Amniotic epithelial cell (primary cell): ENCODE measurements around the gene HOXA4.

Source experiments
- DNase-seq: peaks from one replicate; pipeline ENCODE4 v3.0.0-alpha.2; 2010; ENCODE audit warnings: low read depth

Gene HOXA4

DNA sequence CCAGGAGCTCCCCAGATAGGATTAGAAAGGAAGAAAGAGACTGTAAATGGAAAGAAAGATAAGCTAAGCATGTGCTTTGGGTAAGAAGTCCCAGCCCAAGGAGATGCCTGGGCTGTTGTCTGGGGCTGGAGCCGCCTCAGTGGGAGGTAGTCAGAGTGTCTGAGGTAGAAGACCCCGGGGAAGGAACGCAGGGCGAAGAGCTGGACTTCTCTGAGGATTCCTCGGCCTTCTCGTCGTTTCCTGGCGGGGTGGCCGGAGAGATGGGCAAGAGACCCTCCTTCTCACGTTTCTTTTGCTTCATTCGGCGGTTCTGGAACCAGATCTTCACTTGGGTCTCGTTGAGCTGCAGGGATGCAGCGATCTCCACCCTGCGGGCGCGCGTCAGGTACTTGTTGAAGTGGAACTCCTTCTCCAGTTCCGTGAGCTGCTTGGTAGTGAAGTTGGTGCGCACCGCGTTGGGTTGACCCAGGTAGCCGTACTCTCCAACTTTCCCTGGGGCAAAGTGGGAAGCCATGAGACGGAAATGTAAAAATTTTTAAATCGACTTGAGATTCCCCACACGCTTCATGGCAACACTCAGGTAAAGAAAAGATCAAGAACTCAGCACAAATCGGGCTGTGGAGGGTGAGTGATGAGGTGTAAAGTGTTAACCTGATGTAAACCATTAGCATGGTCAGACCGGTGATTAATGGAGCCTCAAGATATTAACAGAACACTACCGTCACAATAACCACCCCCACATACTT lies 36.1 kb downstream of the HOXA4 start:
- DNase-seq, result no peak

DNA sequence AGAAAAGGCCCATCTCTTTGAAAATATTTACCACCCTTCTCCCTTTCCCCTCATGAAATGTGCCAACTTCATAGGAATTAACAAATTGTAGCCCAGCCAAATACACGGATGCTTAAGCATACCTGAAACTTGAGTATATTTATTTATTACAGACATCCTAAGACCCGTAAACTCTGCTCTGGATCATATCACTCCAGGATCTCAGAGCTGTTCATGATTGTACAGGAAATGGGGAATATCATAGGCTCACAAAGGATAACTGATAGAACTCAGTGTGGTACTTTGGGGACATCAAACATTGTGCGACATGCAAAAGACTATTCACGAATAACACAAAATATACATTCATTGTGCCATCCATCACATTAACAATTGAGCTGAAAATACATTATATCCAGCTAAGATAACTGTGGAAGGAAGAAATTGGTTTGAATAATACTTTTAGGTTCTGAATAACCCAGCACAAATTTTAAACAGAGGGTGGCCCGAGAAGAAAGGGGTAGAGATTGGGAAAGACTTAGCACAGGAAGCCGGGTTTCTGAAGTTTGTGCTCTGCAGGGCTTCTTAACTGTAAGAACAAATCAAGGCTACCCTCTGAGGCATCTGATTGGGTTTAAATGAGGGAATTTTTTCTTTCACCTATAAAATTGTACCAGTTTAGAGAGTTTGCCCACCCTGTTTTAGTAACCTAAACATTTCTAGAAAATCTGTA lies 37.2 kb downstream of the HOXA4 start:
- no peak for DNase-seq

DNA sequence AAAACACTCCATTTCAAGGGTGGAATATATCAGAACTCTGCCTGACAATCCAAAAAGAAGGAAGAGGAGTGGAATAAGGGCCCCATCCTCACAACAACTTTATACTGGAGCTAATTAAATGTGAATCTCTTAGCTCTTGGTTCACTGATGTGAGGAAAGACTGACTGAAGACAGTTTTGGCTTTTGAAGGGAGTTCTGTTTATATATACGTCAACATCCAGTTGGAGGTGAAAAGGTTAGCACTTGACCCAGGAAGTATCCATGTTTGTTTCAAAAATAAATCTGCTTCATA lies 37.8 kb downstream of the HOXA4 start:
- DNase-seq, result no peak

DNA sequence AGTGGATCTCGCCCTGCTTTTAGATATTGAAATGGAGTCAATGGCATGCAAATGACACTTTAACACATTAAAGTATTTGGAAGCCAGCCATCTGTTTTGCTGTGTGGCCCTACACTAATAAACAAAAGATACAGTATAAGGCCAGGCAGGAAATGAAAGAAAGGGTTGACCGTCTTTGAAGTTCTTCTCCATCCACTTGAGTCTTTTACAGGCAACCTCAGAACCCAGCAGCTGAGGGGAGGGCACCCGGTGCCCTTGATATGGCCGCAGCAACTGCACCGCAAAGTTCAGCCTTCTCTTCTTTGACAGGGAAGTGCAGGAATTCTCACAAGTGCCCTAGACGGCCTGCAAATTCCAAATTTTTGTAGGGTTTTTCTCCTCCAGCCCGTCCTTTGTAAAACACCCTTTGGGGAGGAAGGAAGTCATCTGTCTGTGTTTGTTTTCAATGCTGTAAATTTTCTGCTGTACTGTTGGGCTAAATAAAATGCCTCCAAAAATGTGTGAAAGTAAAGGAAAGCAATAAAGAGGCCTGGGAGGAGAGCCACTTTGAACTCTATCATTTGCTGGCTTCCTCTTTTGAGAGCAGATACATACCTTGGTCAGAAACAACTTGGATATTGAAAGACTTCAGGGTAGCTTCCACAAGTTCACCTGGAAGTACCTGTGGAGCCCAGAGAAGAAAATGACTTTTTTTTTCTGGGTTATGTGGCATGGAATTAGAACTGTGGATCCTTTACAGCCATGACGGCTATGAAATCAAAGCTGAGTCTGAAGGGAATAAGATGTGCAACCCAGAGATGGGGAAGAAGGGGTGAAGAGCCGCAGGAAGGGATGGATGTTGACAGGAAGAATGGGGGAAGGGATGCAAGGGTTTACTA lies 38.4 kb downstream of the HOXA4 start:
- DNase-seq, result no peak

DNA sequence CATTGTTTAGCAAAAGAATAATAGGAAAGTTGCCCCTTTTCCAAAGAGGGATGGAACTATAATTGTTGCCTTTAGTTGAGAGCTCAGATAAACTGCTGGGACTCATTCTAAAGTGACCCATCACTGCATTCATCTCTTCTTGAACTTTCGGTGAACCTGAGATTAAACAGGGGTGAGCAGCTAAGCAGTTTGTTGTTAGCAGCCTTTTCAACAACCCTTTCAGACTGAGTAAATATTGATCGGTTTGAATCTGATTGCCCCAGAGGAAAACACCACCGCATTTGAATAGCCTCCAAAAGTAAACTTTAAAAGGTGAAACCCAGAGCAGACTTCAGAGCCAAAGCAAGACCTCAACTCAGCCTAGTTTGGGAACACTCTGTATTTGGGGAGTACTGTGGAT lies 39.5 kb downstream of the HOXA4 start:
- DNase-seq, result no peak

DNA sequence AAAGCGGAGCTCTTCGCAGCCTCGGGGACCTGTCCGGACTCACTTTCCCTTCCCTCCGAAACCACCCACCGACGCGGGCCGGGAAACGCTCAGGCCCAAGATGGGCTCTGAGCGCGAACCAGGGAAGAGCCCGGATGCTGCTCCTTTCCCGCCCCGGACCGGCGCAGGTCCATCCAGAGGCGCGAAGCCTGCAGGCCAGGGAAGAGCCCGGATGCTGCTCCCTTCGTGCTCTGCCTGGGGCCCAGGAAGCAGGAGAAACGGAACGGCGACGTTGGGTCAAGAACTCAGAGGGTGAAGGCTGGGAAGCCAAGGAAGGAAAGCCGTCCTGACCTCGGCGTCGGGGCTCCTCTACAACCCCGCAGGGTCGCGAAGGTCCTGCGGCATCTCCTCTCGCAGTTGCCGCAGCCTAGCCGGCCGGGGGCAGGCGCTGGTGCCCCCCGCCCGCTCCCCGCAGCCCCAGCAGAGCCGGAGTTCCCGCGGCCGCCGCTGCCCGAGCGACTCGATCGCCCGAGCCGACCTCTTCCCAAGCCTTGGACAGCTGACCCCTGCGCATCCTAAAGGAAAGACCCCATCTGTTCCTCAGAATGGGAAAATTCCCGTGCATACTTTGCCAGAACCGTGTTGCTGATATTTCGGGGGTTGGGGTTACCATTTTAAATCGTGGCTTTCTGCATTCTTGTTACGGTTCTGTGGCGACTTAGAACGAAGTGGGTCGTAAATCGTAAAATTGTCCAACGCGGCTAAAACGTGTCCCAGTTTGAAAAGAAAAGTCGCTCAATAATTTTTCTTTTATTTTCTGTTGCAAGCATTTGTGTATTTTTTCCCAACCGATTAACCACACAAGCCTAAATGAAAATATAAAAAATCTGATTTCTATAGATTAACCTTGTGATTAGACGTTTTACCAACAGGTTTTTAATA lies 42.3 kb downstream of the HOXA4 start:
- DNase-seq, result no peak

DNA sequence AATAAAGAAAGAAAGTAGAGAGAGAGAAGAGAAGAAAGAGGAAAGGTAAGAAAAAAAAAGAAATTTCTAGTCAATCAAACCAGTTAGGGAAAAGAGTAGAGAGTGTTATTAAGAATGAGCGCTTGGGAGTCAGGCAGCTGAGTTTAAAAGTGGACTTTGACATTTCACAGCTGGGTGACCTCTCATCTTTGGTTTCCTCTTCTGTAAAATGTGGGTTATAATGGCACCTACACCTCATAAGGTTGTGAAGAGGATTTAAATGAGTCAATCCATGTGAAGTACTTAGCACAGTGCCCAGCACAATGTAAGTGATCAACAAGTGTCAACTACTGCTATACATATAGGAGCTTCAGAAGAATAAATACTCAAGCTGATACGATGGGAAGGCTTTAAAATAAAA lies 46.9 kb downstream of the HOXA4 start:
- no peak for DNase-seq

DNA sequence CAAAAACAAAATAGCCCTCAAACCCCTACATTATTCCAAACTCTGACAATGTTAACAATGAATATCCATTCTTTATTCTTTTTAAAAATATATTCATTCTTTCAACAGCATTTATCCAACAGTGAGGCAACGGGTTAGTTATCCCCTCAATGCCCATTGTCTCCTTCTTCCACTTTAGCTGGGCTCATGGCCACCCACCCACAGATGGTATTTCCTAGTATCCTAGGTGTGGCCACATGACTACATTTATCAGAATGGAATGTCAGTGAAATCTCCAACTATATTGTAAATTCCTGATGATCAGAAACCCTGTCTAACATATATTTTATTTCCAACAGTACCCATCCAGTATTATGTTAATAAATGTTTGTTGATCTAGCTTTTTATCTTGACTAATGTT lies 48.4 kb downstream of the HOXA4 start:
- no peak for DNase-seq

DNA sequence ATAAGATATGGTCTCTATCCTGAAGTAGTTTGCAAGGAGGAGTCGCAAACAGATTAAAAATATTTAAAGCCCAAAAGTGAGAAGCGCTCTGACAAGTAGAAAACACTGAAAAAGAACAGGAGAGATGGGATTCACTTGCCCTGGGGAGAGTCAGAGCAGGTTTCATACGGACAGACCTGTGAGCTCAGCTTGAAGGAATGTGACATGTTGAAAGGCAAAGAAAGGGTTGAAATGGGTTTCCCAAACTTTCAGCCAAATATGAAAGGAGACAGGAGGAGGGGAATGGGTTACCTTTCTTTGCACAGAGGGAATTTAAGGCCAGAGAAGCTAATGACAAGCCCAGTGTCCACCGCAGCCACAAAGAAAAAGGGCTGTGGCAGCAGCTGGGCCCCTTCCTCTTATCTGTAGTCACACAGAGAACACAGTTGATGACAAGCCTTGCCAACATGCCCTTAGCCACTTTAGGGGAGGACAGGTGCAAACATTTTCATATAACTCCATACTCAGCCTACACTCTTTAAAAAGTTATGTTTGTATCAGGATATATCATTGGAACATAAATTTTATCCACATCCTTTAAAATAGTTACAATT lies 49.6 kb downstream of the HOXA4 start:
- peak; percentile 26 for DNase-seq

DNA sequence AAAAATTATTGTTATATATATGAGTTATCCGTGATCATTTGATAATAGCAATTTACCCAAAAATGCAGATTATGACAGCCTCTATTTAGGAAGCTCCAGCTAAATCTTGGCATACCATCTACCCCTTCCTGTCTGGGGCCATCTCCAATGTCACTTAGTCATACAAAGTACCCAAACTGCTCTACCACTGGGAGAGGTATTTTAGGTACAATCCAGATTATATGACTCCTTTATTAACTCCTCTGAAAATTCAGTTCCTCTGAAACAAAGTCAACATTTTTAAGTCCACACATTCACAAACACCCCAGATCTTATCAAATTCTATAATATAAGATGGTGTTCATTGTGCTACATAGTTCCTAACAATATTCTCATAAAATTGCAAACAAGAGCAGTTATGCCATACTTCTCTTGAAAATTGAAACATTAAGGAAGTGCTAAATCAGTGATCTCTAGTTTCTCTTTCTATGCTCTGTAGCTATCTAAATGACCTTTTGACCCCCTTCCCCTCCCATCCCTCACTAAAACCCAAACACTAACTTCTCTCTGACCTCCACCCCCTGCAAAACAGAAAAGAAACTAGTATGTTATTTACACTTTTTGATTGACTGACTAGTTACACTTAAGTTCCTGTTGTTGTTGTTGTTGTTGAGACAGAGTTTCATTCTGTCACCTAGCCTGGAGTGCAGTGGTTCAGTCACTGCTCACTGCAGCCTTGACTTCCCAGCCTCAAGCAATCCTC lies 51.2 kb downstream of the HOXA4 start:
- no peak for DNase-seq

DNA sequence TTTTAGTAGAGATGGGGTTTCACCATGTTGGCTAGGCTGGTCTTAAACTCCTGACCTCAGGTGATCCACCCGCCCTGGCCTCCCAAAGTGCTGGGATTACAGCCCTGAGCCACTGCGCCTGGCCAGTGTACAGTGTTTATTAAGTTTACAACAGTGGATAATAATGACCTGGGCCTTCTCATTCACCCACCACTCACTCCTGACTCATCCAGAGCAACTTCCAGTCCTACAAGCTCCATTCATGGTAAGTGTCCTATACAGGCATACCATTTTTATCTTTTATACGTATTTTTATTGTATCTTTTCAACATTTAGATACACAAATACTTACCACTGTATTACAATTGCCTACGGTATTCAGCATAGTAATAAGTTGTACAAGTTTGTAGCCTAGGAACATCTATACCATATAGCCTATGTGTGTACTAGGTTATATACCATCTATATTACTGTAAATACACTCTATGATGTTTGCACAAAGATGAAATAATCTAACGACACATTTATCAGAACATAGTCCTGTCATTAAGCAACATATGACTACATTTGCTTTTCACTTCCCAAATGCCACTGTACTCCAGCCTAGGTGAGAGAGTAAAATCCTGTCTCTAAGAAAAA lies 51.8 kb downstream of the HOXA4 start:
- DNase-seq, result no peak
